DMS 273 (cell line): ENCODE data around the gene UNC5A.

Experiments used
- DNase-seq: peaks from one replicate; lab custom pipeline; 2025; ENCODE audit not compliant: unreplicated experiment; lab: John Stamatoyannopoulos, UW

Gene UNC5A

GRCh38 chr5:176877793-176878331, 67.5 kb downstream of the UNC5A start:
- no peak for DNase-seq

GRCh38 chr5:176878463-176878862, 68.1 kb downstream of the UNC5A start:
- no peak for DNase-seq

GRCh38 chr5:176878906-176879662, 68.7 kb downstream of the UNC5A start:
- no peak for DNase-seq

- DNase-seq, result no peak
These were observed 69.5 kb downstream of the UNC5A start for GRCh38 chr5:176879663-176880361.

- no peak for DNase-seq
These were observed 70.1 kb downstream of the UNC5A start for GRCh38 chr5:176880366-176881020.

GRCh38 chr5:176881021-176881749, 70.8 kb downstream of the UNC5A start:
- DNase-seq, result no peak

- no peak for DNase-seq
These were observed 71.6 kb downstream of the UNC5A start for GRCh38 chr5:176881816-176882566.

- DNase-seq, result no peak
These were observed 72.2 kb downstream of the UNC5A start for GRCh38 chr5:176882567-176882903.

GRCh38 chr5:176883700-176884570, 73.6 kb downstream of the UNC5A start:
- DNase-seq, result no peak

GRCh38 chr5:176884571-176884890, 74.2 kb downstream of the UNC5A start:
- no peak for DNase-seq

- no peak for DNase-seq
These were observed 76.2 kb downstream of the UNC5A start for GRCh38 chr5:176886336-176887251.

- DNase-seq, result no peak
These were observed 77.0 kb downstream of the UNC5A start for GRCh38 chr5:176887252-176887849.

GRCh38 chr5:176888016-176888864, 77.9 kb downstream of the UNC5A start:
- no peak for DNase-seq

GRCh38 chr5:176888865-176889165, 78.5 kb downstream of the UNC5A start:
- no peak for DNase-seq

- DNase-seq, result no peak
These were observed 79.2 kb downstream of the UNC5A start for GRCh38 chr5:176889321-176890280.
